ENCODE data around the gene ARHGAP33. TPM values are rescaled to one million over a fixed set of nuclear protein-coding genes. Genes with fewer than 3 reads are reported as not detected.

Gene ARHGAP33
- total RNA-seq, 4 donors from 2014 or later, result 4.2 to 16.0 (median 13.0) TPM

DNA sequence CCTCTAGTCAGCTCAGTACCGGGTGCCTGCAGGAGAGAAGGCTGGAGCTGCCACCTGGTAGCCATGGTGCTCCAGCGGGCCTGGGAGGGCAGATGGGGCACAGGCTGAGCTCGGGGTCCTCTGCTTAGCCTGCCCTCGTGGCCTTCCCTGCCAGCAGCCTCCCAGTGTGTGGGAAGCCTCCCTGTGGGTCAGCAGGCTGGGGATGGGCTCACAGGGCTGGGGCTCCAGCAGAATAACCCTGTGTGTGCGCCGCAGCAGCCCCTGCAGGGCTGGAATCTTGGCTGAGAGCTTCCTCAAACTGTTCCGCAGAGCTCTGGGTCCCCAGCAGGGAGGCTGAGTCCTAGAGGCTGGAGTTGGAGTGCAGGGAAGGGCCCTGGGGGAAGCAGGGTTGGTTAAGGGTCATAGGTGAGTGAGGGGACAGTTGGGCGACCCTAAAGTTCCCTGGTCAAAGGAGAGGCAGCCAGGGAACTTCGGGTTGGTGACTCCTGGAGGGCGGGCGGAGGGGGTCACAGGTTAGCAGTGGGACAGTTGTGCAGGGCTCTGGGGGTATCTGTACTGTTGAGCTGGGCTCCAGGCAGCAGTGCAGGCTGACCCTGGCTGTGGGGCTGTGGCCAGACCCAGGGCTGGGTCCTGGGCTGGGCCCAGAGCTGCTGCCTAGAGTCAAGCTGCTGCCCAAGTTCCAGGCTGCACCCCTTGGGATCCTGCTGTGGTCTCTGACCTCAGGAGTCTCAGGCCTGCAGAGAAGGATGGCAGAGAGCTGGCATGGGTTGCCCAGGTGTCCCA lies 14.0 kb downstream of the ARHGAP33 start:
- no peak overlapping the region for H3K27ac ChIP-seq
- 89% methylated on average over 7 of the region's 11 CpGs for WGBS, 2 donors
- H3K9me3 ChIP-seq, result no peaks in the 10 kb centered on the region
- H3K27me3 ChIP-seq, result no peaks in the 10 kb centered on the region
- no peak overlapping the region for H3K4me3 ChIP-seq (replicated peaks in 1 of 3)
- H3K36me3 ChIP-seq, result no peaks in the 10 kb centered on the region
- peaks cover 0 to 8% of the 10 kb centered on the region in 2 donors for H3K4me1 ChIP-seq
- TF ChIP-seq, protein P1, sequence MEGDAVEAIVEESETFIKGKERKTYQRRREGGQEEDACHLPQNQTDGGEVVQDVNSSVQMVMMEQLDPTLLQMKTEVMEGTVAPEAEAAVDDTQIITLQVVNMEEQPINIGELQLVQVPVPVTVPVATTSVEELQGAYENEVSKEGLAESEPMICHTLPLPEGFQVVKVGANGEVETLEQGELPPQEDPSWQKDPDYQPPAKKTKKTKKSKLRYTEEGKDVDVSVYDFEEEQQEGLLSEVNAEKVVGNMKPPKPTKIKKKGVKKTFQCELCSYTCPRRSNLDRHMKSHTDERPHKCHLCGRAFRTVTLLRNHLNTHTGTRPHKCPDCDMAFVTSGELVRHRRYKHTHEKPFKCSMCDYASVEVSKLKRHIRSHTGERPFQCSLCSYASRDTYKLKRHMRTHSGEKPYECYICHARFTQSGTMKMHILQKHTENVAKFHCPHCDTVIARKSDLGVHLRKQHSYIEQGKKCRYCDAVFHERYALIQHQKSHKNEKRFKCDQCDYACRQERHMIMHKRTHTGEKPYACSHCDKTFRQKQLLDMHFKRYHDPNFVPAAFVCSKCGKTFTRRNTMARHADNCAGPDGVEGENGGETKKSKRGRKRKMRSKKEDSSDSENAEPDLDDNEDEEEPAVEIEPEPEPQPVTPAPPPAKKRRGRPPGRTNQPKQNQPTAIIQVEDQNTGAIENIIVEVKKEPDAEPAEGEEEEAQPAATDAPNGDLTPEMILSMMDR (IDR thresholded peaks at IDR 0.05), result no peak
- no peak for TF ChIP-seq POLR2A (IDR thresholded peaks at IDR 0.05)
- no peak for DNase-seq
- intact Hi-C loops (cut with DNase I), result no loop called here

DNA sequence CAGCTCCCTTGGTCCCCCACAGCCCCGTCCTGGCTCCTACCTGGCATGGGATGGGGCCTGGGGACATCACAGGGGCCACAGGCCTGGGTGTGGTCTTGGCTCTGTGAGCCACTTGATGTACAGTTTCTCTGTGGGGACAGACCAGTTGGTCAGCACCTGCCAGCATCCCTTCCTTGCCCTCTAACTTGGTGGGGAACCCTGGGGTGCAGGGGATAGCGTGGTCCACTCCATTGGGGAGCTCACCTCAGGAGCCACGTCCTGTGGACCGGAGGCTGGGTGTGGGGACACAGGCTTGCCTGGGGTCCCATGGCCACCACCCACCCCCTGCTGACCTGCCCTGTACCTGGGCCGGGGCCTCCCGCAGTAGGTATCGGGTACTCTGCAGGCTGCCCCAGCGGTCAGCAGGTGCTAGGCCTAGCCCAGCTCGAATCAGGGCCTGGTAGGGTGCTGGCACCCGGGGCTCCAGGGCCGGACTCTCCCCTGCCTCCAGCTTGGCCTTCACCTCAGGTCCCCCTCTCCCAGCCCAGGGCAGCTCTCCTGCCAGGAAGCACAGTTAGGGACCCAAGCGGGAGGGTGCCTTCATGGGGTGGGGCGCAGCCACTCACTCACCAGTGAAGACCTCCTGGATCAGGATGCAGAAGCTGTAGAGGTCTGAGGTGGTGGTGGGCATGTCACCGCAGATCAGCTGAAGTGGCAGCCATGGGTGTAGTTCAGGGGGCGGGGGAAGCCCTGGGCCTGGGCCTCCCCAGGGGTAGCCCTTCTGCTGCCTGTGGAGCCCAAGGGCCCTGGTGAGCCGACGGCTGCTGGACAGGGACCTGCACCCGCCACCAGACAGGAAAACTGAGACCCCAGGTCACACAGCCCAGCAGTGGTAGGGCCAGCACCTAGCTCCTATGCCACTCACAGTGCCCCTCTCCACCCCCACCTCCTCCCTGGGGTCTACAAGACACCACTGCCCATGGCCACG lies 14.9 kb downstream of the ARHGAP33 start:
- Histone ChIP-seq H3K27ac (no peak overlapping the region), H3K27me3 (no peaks in the 10 kb centered on the region), H3K4me1 (peaks cover 0 to 8% of the 10 kb centered on the region in 2 donors), H3K9me3 (no peaks in the 10 kb centered on the region), H3K4me3 (replicated peaks in 1 of 3) (no peak overlapping the region), H3K36me3 (no peaks in the 10 kb centered on the region)
- no peak for DNase-seq
- no peak for TF ChIP-seq POLR2A (IDR thresholded peaks at IDR 0.05)
- TF ChIP-seq, protein P1 (IDR thresholded peaks at IDR 0.05), result no peak
- intact Hi-C loops (cut with DNase I), result no loop called here
- WGBS, 2 donors, result 57 to 91% methylated on average over 5 to 15 of the region's 19 CpGs

DNA sequence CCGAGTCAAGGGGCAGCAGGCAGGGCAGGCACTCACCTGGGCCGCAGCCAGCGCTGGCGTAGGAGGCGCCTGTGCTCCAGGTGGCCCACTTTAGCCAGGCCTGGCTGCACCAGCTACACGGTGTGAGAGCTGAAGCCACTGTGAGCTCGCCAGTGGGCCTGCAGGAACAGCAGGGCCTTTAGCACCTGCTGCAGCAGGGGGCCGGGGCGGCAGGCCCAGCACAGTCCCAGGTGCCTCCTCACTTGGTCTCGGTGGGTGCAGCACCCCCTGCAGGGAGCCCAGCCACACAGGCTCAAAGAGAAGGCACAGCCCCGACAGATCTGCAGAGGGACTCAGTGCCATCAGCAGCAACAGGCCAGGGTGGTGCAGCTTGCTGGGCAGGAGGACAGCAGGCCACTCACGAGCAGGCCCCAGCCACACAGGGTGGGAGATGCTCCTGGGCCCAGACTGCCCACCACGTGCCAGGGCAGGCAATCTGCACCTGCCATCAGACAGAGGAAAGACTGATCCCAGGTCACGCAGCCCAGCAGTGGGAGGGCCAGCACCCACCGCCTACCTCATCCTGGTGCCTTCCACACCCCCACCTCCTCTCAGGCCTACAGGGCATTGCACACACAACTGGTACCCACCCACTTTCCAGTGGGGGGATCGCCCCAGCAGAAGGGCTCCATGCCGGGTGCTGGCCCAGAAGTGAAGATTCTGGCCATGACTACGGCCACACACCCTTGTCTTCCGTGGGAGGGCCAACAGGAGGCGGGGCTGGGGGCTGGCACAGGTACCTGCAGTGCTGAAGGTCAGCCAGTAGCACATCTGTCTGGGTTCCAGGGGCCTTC lies 15.8 kb downstream of the ARHGAP33 start:
- no peak overlapping the region for H3K4me3 ChIP-seq (replicated peaks in 1 of 3)
- no peaks in the 10 kb centered on the region for H3K36me3 ChIP-seq
- H3K9me3 ChIP-seq, result no peaks in the 10 kb centered on the region
- TF ChIP-seq, protein P1 (IDR thresholded peaks at IDR 0.05), result peak in 1 of 6 experiments; percentile 5
- no peak for TF ChIP-seq POLR2A (IDR thresholded peaks at IDR 0.05)
- H3K27me3 ChIP-seq, result no peaks in the 10 kb centered on the region
- intact Hi-C loops (cut with DNase I), result no loop called here
- H3K4me1 ChIP-seq, result peaks cover 0 to 8% of the 10 kb centered on the region in 2 donors
- 33 to 45% methylated on average over 12 to 14 of the region's 20 CpGs for WGBS, 2 donors
- H3K27ac ChIP-seq, result no peak overlapping the region
- peak; percentile 83 to 86 for DNase-seq

DNA sequence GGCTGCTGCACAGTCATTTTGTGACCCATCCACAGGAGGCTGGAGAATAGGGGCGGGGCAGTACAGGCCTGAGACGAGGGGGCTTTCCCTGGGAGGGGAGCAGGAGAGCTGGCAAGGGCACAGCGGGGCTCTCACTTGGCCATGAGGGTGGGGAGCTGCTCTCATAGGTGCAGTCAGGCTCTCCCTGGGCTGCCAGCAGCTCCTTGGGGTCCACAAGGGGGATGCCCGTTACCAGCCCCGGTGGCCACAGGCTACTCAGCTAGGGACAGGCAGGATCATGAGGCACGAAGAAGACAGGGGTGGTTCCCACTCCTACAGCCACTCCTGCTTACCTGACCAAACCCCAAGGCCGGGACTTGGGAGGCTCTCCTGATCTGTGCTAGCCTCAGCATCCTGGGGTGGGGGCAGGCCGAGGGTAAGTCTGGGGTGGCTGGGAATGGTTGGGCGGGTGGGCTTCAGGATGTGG lies 16.5 kb downstream of the ARHGAP33 start:
- Histone ChIP-seq H3K9me3 (no peaks in the 10 kb centered on the region), H3K27ac (no peak overlapping the region), H3K4me1 (peaks cover 0 to 8% of the 10 kb centered on the region in 2 donors), H3K27me3 (peaks cover 1% of the 10 kb centered on the region), H3K4me3 (replicated peaks in 1 of 3) (no peak overlapping the region), H3K36me3 (no peaks in the 10 kb centered on the region)
- no peak for TF ChIP-seq POLR2A (IDR thresholded peaks at IDR 0.05)
- TF ChIP-seq, protein P1 (IDR thresholded peaks at IDR 0.05), result no peak
- 76 to 97% methylated on average over 2 to 5 of the region's 9 CpGs for WGBS, 2 donors
- no peak for DNase-seq
- intact Hi-C loops (cut with DNase I), result no loop called here

All from thyroid gland (tissue), 4 donors.